PC-3 (cell line): ENCODE measurements around the gene ATXN3.

Experiments
- CTCF ChIP-seq: fragments of 300-600 bp; sonication (generic); conservative IDR thresholded peaks from 2 replicates; pipeline ENCODE4 v1.5.1; 2017; ENCODE audit warnings: antibody characterized with exemption, low read depth, mild to moderate bottlenecking, low read length
- EZH2 ChIP-seq: fragments of 300-600 bp; sonication (generic); IDR thresholded peaks from one replicate; pipeline ENCODE4 v1.6.1; 2017; ENCODE audit warnings: antibody characterized with exemption, mild to moderate bottlenecking, low read length; ENCODE audit not compliant: unreplicated experiment
- EZH2phosphoT487 ChIP-seq: fragments of 300-600 bp; sonication (generic); IDR thresholded peaks from 2 replicates; pipeline ENCODE4 v1.6.1; 2018; ENCODE audit warnings: mild to moderate bottlenecking, antibody characterized with exemption, low read length, borderline replicate concordance

- no peak for TF ChIP-seq CTCF
- TF ChIP-seq EZH2phosphoT487 = no peak
- TF ChIP-seq EZH2 = no peak
These were observed 48.1 kb downstream of the ATXN3 start for GRCh38 chr14:92058006-92058917.
